Measurements from ENCODE around the gene SERPINA5.

- TF ChIP-seq, protein P1, sequence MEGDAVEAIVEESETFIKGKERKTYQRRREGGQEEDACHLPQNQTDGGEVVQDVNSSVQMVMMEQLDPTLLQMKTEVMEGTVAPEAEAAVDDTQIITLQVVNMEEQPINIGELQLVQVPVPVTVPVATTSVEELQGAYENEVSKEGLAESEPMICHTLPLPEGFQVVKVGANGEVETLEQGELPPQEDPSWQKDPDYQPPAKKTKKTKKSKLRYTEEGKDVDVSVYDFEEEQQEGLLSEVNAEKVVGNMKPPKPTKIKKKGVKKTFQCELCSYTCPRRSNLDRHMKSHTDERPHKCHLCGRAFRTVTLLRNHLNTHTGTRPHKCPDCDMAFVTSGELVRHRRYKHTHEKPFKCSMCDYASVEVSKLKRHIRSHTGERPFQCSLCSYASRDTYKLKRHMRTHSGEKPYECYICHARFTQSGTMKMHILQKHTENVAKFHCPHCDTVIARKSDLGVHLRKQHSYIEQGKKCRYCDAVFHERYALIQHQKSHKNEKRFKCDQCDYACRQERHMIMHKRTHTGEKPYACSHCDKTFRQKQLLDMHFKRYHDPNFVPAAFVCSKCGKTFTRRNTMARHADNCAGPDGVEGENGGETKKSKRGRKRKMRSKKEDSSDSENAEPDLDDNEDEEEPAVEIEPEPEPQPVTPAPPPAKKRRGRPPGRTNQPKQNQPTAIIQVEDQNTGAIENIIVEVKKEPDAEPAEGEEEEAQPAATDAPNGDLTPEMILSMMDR (IDR thresholded peaks at IDR 0.05), result no peak
- no peak for TF ChIP-seq POLR2A (IDR thresholded peaks at IDR 0.05)
Measured at GRCh38 chr14:94631536-94632304, 50.5 kb downstream of the SERPINA5 start.

Data from lower leg skin (tissue), 3 donors.